Keratinocyte (primary cell): ENCODE measurements around the gene CD101.

ENCODE experiments used
- CTCF ChIP-seq, 3 experiments: IDR thresholded peaks in 1 of 3; conservative IDR thresholded peaks in 1 of 3; optimal IDR thresholded peaks in 1 of 3; 2 replicates in 2 of 3; 3 replicates in 1 of 3; pipeline versions ENCODE3 to v1.5.1; 2011; ENCODE audit warnings: low read length in 3 of 3, mild to moderate bottlenecking in 3 of 3, moderate library complexity in 2 of 3, control low read depth in 1 of 3, inconsistent platforms in 1 of 3; ENCODE audit not compliant: insufficient read depth in 2 of 3; ENCODE audit errors: extremely low read depth in 1 of 3
- EZH2 ChIP-seq: IDR thresholded peaks from one replicate; pipeline ENCODE4 v1.6.1; 2012; ENCODE audit warnings: inconsistent platforms, mild to moderate bottlenecking, low read length, moderate library complexity

GRCh38 chr1:117069220-117069844 lies 67.8 kb downstream of the CD101 start:
- TF ChIP-seq CTCF (optimal IDR thresholded peaks at IDR 0.05 in 1 of 3, IDR thresholded peaks at IDR 0.05 in 1 of 3, conservative IDR thresholded peaks at IDR 0.05 in 1 of 3; ENCODE audit: extremely low read depth in 1 of 3, insufficient read depth in 2 of 3, low read length in 3 of 3) (no peak), EZH2 (no peak)
